ENCODE data around the gene LINC01488.

- no peak for TF ChIP-seq EP300 (IDR thresholded peaks at IDR 0.05)
- TF ChIP-seq POLR2A (IDR thresholded peaks at IDR 0.05) = no peak
Observed at GRCh38 chr11:69534166-69534530, 52.7 kb downstream of the LINC01488 start.

All from ovary (tissue), 1 donor.